HCT116 (cell line): ENCODE measurements around the gene MAPK8.

Experiments used
- CTCF ChIP-seq, 3 experiments: fragments of 200-600 bp in 1 of 3; sonication (generic) in 1 of 3; IDR thresholded peaks in 2 of 3; conservative IDR thresholded peaks in 1 of 3; 2 replicates each; pipeline ENCODE4 v1.5.1; 2012 to 2017; ENCODE audit warnings: low read depth in 2 of 3, low read length in 2 of 3, antibody characterized with exemption in 1 of 3, borderline replicate concordance in 1 of 3, control low read depth in 1 of 3, mild to moderate bottlenecking in 1 of 3, mixed read lengths in 1 of 3, mixed run types in 1 of 3, moderate library complexity in 1 of 3; ENCODE audit not compliant: insufficient read depth in 1 of 3
- EZH2 ChIP-seq: fragments of 200-600 bp; sonication (generic); IDR thresholded peaks from 2 replicates; pipeline ENCODE4 v1.6.1; 2017; ENCODE audit warnings: antibody characterized with exemption, mixed run types
- EZH2phosphoT487 ChIP-seq: fragments of 200-600 bp; IDR thresholded peaks from 2 replicates; pipeline ENCODE4 v1.6.1; 2018; ENCODE audit warnings: antibody characterized with exemption, borderline replicate concordance
- JUND ChIP-seq: IDR thresholded peaks from 2 replicates; pipeline ENCODE4 v1.6.1; 2012
- MAX ChIP-seq: IDR thresholded peaks from 2 replicates; pipeline ENCODE4 v1.6.1; 2012
- POLR2A ChIP-seq: IDR thresholded peaks from 2 replicates; pipeline ENCODE4 v1.7.0; 2011; ENCODE audit warnings: borderline replicate concordance; ENCODE audit not compliant: insufficient read depth, insufficient read length; ENCODE audit errors: extremely low read depth
- POLR2AphosphoS5 ChIP-seq: IDR thresholded peaks from 2 replicates; pipeline ENCODE4 v1.6.1; 2011; ENCODE audit warnings: mild to moderate bottlenecking, low read depth, low read length, moderate library complexity
- TCF7L2 ChIP-seq: IDR thresholded peaks from 2 replicates; pipeline ENCODE4 v1.7.0; 2011; ENCODE audit warnings: borderline replicate concordance, inconsistent platforms; ENCODE audit not compliant: insufficient read depth, insufficient read length; ENCODE audit errors: extremely low read depth
- YY1 ChIP-seq: IDR thresholded peaks from 2 replicates; pipeline ENCODE4 v1.6.1; 2011; ENCODE audit warnings: low read length, low read depth, moderate library complexity, mild to moderate bottlenecking; ENCODE audit not compliant: insufficient replicate concordance; ENCODE audit errors: extremely low read depth
- ZBTB33 ChIP-seq: IDR thresholded peaks from 2 replicates; pipeline ENCODE4 v1.6.1; 2011; ENCODE audit warnings: mild to moderate bottlenecking, low read length, moderate library complexity; ENCODE audit not compliant: insufficient replicate concordance; ENCODE audit errors: extremely low read depth
- ZFX ChIP-seq: fragments of 450-650 bp; IDR thresholded peaks from 2 replicates; pipeline ENCODE4 v1.6.1; 2017
- ZNF274 ChIP-seq: fragments of 200-500 bp; sonication (Bioruptor generic); IDR thresholded peaks from 2 replicates; pipeline ENCODE4 v1.6.1; 2014; ENCODE audit warnings: mild to moderate bottlenecking, low read depth, low read length, inconsistent platforms

GRCh38 chr10:48400850-48401220 lies 94.4 kb downstream of the MAPK8 start:
- no peak for TF ChIP-seq CTCF (IDR thresholded peaks at IDR 0.05 in 2 of 3, conservative IDR thresholded peaks at IDR 0.05 in 1 of 3; ENCODE audit: borderline replicate concordance in 1 of 3, insufficient read depth in 1 of 3, low read depth in 2 of 3, low read length in 2 of 3)
- no peak for TF ChIP-seq YY1
- TF ChIP-seq POLR2A, result no peak
- no peak for TF ChIP-seq EZH2
- TF ChIP-seq EZH2phosphoT487, result no peak
- TF ChIP-seq JUND, result no peak
- no peak for TF ChIP-seq ZNF274
- no peak for TF ChIP-seq POLR2AphosphoS5
- TF ChIP-seq MAX, result no peak
- TF ChIP-seq ZFX, result no peak
- TF ChIP-seq TCF7L2, result no peak
- no peak for TF ChIP-seq ZBTB33
